H1 (cell line): ENCODE data around the gene PDE4C. TPM values are rescaled to one million over a fixed set of nuclear protein-coding genes. Genes with fewer than 3 reads are reported as not detected.

Experiments used
- CHD7 ChIP-seq: fragments of 300-600 bp; sonication (generic); IDR thresholded peaks from 2 replicates; pipeline ENCODE4 v1.7.1; 2012; ENCODE audit warnings: low read length, moderate library complexity, mild to moderate bottlenecking, inconsistent platforms; ENCODE audit not compliant: insufficient replicate concordance
- polyA plus RNA-seq, 7 experiments: library from polyadenylated mRNA; depleted of rRNA in 3 of 7; stranded (reverse) in 5 of 7; unstranded in 2 of 7; fragments of >200 nt in 5 of 7; fragments of 200-250 nt in 2 of 7; gene quantifications; 1 replicate in 5 of 7; 2 replicates in 1 of 7; 4 replicates in 1 of 7; pipeline versions ENCODE4 v1.2.1 to v1.2.3, GENCODE V29; 2011 to 2013; ENCODE audit warnings: missing spikeins in 2 of 7, mixed read lengths in 2 of 7
- total RNA-seq: library from RNA; stranded (reverse); fragmentation: NEBNext Ultra II Directional; extraction: Animal tissue kit (Norgen Biotek cat#: 25700); gene quantifications from 2 replicates; pipeline ENCODE4 v1.2.1, GENCODE V29; 2021

PDE4C gene
- total and polyA plus RNA-seq, 2 of the 8 experiments (the other 6 are each of a cell fraction or from before 2014, with no cell fraction given), result 2.7 to 3.1 TPM

- TF ChIP-seq CHD7, result no peak
These were observed 49.6 kb downstream of the PDE4C start (continued) for GRCh38 chr19:18176367-18177310.
